ENCODE results near the gene RALGPS2.

Gene RALGPS2

GRCh38 chr1:178923512-178923911 is 198.5 kb downstream of the RALGPS2 start:
- CTCF ChIA-PET = interaction anchor here (0.6 to 1.3 kb wide), 4 partner anchors 9 to 381 kb away, joined by 3 to 5 read pairs (median 3); no protein-coding TSS in a partner anchor
- POLR2A ChIA-PET = no interaction called here
- TF ChIP-seq CTCF (IDR thresholded peaks at IDR 0.05; ENCODE audit: insufficient read depth, low read length, missing control alignments) = no peak
- H3K4me3 ChIP-seq (ENCODE audit: low read depth, low read length) = no peak overlapping the region
- no peak for DNase-seq (ENCODE audit: low read depth, low spot score)

GRCh38 chr1:178926046-178926445 is 201.0 kb downstream of the RALGPS2 start:
- H3K4me3 ChIP-seq (ENCODE audit: low read depth, low read length) = no peak overlapping the region
- ChIA-PET POLR2A (no interaction called here), CTCF (no interaction called here)
- TF ChIP-seq CTCF (IDR thresholded peaks at IDR 0.05; ENCODE audit: insufficient read depth, low read length, missing control alignments) = no peak
- no peak for DNase-seq (ENCODE audit: low read depth, low spot score)

GRCh38 chr1:178927003-178927402 is 202.0 kb downstream of the RALGPS2 start:
- no peak for TF ChIP-seq CTCF (IDR thresholded peaks at IDR 0.05; ENCODE audit: insufficient read depth, low read length, missing control alignments)
- ChIA-PET CTCF (interaction anchor here (1.0 kb wide), 1 partner anchor 20 kb away, joined by 3 read pairs; no protein-coding TSS in a partner anchor), POLR2A (no interaction called here)
- DNase-seq (ENCODE audit: low read depth, low spot score) = no peak
- no peak overlapping the region for H3K4me3 ChIP-seq (ENCODE audit: low read depth, low read length)

- no peak for TF ChIP-seq CTCF (IDR thresholded peaks at IDR 0.05; ENCODE audit: insufficient read depth, low read length, missing control alignments)
- POLR2A ChIA-PET = no interaction called here
- no peak for DNase-seq (ENCODE audit: low read depth, low spot score)
- H3K4me3 ChIP-seq (ENCODE audit: low read depth, low read length) = no peak overlapping the region
- CTCF ChIA-PET = no interaction called here
Measured at GRCh38 chr1:178928041-178928440, 203.0 kb downstream of the RALGPS2 start.

- TF ChIP-seq CTCF (IDR thresholded peaks at IDR 0.05; ENCODE audit: insufficient read depth, low read length, missing control alignments) = no peak
- CTCF ChIA-PET = interaction anchor here (1.4 kb wide), 1 partner anchor 427 kb away, joined by 4 read pairs; no protein-coding TSS in a partner anchor
- H3K4me3 ChIP-seq (ENCODE audit: low read depth, low read length) = no peak overlapping the region
- no peak for DNase-seq (ENCODE audit: low read depth, low spot score)
- POLR2A ChIA-PET = no interaction called here
Measured at GRCh38 chr1:178928976-178929375, 203.9 kb downstream of the RALGPS2 start.

- no peak overlapping the region for H3K4me3 ChIP-seq (ENCODE audit: low read depth, low read length)
- DNase-seq (ENCODE audit: low read depth, low spot score) = no peak
- ChIA-PET CTCF (interaction anchor here (0.9 kb wide), 1 partner anchor 8 kb away, joined by 3 read pairs; no protein-coding TSS in a partner anchor), POLR2A (no interaction called here)
- no peak for TF ChIP-seq CTCF (IDR thresholded peaks at IDR 0.05; ENCODE audit: insufficient read depth, low read length, missing control alignments)
Measured at GRCh38 chr1:178931858-178932551, 207.0 kb downstream of the RALGPS2 start.

Data from AG04449 (cell line).